Measurements from ENCODE around the gene MACROD2. TPM values are rescaled to one million over a fixed set of nuclear protein-coding genes. Genes with fewer than 3 reads are reported as not detected.

The MACROD2 gene
- total RNA-seq, 1 donor from 2014 or later, result 3.1 TPM

GRCh38 chr20:14865169-14865568, 869.9 kb downstream of the MACROD2 start:
- no peaks in the 10 kb centered on the region for H3K4me1 ChIP-seq (ENCODE audit: control insufficient read depth in 3 of 3, insufficient read depth in 3 of 3, low read length in 3 of 3)
- no peaks in the 10 kb centered on the region for H3K36me3 ChIP-seq (ENCODE audit: control insufficient read depth in 3 of 3, insufficient read depth in 3 of 3, low read length in 3 of 3)
- no peak overlapping the region for H3K27ac ChIP-seq (ENCODE audit: low read depth, low read length)
- H3K9me3 ChIP-seq (ENCODE audit: control insufficient read depth in 3 of 3, low read length in 3 of 3), result no peaks in the 10 kb centered on the region
- H3K4me3 ChIP-seq (ENCODE audit: low read length in 3 of 3), result no peak overlapping the region
- no peaks in the 10 kb centered on the region for H3K27me3 ChIP-seq (ENCODE audit: control insufficient read depth in 3 of 3, insufficient read depth in 3 of 3, low read length in 3 of 3)
- H3K9ac ChIP-seq (ENCODE audit: low read depth in 1 of 3, low read length in 3 of 3), result no peak overlapping the region

DNA sequence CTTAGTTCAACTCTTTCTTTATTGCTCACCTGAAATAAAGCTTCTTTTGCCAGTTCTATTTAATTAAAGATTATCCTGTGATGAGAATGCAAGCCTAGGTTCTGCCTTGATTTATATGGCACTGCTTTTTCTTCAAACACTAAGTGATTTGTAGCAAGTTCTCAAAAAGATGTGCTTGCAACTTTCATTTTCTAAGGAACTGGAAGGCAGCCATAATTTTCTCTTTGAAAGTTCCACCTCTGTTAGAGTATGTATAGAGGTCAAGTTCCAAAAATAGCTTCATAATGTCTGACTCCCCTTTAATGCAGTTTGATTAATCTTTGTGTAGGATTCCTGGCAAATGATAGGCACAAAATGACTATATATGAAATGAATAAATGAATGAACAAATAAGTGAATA, 870.4 kb downstream of the MACROD2 start:
- Histone ChIP-seq H3K4me3 (ENCODE audit: low read length in 3 of 3) (no peak overlapping the region), H3K36me3 (ENCODE audit: control insufficient read depth in 3 of 3, insufficient read depth in 3 of 3, low read length in 3 of 3) (no peaks in the 10 kb centered on the region), H3K27ac (ENCODE audit: low read depth, low read length) (no peak overlapping the region), H3K4me1 (ENCODE audit: control insufficient read depth in 3 of 3, insufficient read depth in 3 of 3, low read length in 3 of 3) (no peaks in the 10 kb centered on the region), H3K9ac (ENCODE audit: low read depth in 1 of 3, low read length in 3 of 3) (no peak overlapping the region), H3K27me3 (ENCODE audit: control insufficient read depth in 3 of 3, insufficient read depth in 3 of 3, low read length in 3 of 3) (no peaks in the 10 kb centered on the region), H3K9me3 (ENCODE audit: control insufficient read depth in 3 of 3, low read length in 3 of 3) (no peaks in the 10 kb centered on the region)

- Histone ChIP-seq H3K4me3 (ENCODE audit: low read length in 3 of 3) (no peak overlapping the region), H3K9ac (ENCODE audit: low read depth in 1 of 3, low read length in 3 of 3) (no peak overlapping the region), H3K27me3 (ENCODE audit: control insufficient read depth in 3 of 3, insufficient read depth in 3 of 3, low read length in 3 of 3) (no peaks in the 10 kb centered on the region), H3K9me3 (ENCODE audit: control insufficient read depth in 3 of 3, low read length in 3 of 3) (no peaks in the 10 kb centered on the region), H3K27ac (ENCODE audit: low read depth, low read length) (no peak overlapping the region), H3K4me1 (ENCODE audit: control insufficient read depth in 3 of 3, insufficient read depth in 3 of 3, low read length in 3 of 3) (no peaks in the 10 kb centered on the region), H3K36me3 (ENCODE audit: control insufficient read depth in 3 of 3, insufficient read depth in 3 of 3, low read length in 3 of 3) (no peaks in the 10 kb centered on the region)
Measured at GRCh38 chr20:14866841-14867514, 871.7 kb downstream of the MACROD2 start.

GRCh38 chr20:14877301-14878028, 882.1 kb downstream of the MACROD2 start:
- no peak overlapping the region for H3K27ac ChIP-seq (ENCODE audit: low read depth, low read length)
- H3K4me1 ChIP-seq (ENCODE audit: control insufficient read depth in 3 of 3, insufficient read depth in 3 of 3, low read length in 3 of 3), result no peaks in the 10 kb centered on the region
- H3K36me3 ChIP-seq (ENCODE audit: control insufficient read depth in 3 of 3, insufficient read depth in 3 of 3, low read length in 3 of 3), result no peaks in the 10 kb centered on the region
- H3K4me3 ChIP-seq (ENCODE audit: low read length in 3 of 3), result no peak overlapping the region
- H3K9me3 ChIP-seq (ENCODE audit: control insufficient read depth in 3 of 3, low read length in 3 of 3), result peaks cover 0 to 1% (median 0%) of the 10 kb centered on the region in 3 donors
- no peak overlapping the region for H3K9ac ChIP-seq (ENCODE audit: low read depth in 1 of 3, low read length in 3 of 3)
- H3K27me3 ChIP-seq (ENCODE audit: control insufficient read depth in 3 of 3, insufficient read depth in 3 of 3, low read length in 3 of 3), result no peaks in the 10 kb centered on the region

DNA sequence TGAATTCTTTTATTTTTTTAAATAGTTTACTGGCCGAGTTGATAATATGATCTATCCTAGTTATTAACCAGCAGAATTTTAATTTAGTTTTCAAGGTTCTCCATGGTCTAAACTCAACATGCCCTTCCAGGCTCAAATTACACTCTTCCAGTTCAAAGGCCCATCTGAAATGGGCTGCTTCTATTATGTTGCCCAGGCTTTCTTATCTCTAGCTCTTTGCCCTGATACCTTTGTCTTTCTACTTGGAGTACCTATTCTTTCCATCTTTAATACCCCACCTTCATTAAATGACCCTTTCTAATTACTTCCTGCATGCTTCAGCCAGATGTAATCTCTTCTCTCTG, 883.3 kb downstream of the MACROD2 start:
- no peaks in the 10 kb centered on the region for H3K36me3 ChIP-seq (ENCODE audit: control insufficient read depth in 3 of 3, insufficient read depth in 3 of 3, low read length in 3 of 3)

DNA sequence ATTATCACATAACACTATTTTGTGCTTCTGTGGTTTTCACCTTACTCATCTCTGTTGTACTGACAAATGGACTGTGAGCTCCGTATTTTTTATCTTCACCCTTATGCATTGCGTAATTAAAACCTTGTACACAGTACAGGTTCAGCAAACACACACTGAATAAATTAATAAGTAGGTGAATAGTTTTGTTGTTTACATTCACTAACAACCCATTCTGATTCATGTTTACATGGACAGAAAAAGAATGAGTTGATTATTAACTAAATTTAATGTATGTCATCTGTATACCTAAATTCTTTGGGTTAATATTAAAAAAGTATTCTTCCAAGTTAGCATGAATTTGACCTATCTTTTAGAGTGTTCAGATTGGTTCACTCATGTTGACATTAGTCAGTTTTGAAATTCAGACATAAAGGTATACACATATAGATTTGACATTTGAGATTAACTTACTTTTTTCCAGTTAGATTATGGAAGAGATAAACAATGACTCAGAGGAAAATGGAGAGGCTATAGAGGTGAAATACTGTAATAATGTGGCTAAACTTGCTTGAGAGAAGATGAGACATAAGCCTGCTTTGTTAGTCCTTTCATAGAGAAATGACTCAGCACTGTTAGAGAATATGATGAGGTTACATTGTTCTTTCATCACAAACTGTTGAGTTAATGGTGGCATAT, 883.8 kb downstream of the MACROD2 start:
- H3K4me3 ChIP-seq (ENCODE audit: low read length in 3 of 3), result no peak overlapping the region
- H3K27me3 ChIP-seq (ENCODE audit: control insufficient read depth in 3 of 3, insufficient read depth in 3 of 3, low read length in 3 of 3), result no peaks in the 10 kb centered on the region
- H3K9me3 ChIP-seq (ENCODE audit: control insufficient read depth in 3 of 3, low read length in 3 of 3), result peaks cover 0 to 1% (median 0%) of the 10 kb centered on the region in 3 donors
- no peak overlapping the region for H3K27ac ChIP-seq (ENCODE audit: low read depth, low read length)
- H3K36me3 ChIP-seq (ENCODE audit: control insufficient read depth in 3 of 3, insufficient read depth in 3 of 3, low read length in 3 of 3), result no peaks in the 10 kb centered on the region
- no peaks in the 10 kb centered on the region for H3K4me1 ChIP-seq (ENCODE audit: control insufficient read depth in 3 of 3, insufficient read depth in 3 of 3, low read length in 3 of 3)
- H3K9ac ChIP-seq (ENCODE audit: low read depth in 1 of 3, low read length in 3 of 3), result no peak overlapping the region

More for the DNA sequence above, 883.3 kb downstream of the MACROD2 start:
- Histone ChIP-seq H3K4me3 (ENCODE audit: low read length in 3 of 3) (no peak overlapping the region), H3K9ac (ENCODE audit: low read depth in 1 of 3, low read length in 3 of 3) (no peak overlapping the region), H3K27ac (ENCODE audit: low read depth, low read length) (no peak overlapping the region), H3K4me1 (ENCODE audit: control insufficient read depth in 3 of 3, insufficient read depth in 3 of 3, low read length in 3 of 3) (no peaks in the 10 kb centered on the region), H3K27me3 (ENCODE audit: control insufficient read depth in 3 of 3, insufficient read depth in 3 of 3, low read length in 3 of 3) (no peaks in the 10 kb centered on the region), H3K9me3 (ENCODE audit: control insufficient read depth in 3 of 3, low read length in 3 of 3) (peaks cover 0 to 1% (median 0%) of the 10 kb centered on the region in 3 donors)

DNA sequence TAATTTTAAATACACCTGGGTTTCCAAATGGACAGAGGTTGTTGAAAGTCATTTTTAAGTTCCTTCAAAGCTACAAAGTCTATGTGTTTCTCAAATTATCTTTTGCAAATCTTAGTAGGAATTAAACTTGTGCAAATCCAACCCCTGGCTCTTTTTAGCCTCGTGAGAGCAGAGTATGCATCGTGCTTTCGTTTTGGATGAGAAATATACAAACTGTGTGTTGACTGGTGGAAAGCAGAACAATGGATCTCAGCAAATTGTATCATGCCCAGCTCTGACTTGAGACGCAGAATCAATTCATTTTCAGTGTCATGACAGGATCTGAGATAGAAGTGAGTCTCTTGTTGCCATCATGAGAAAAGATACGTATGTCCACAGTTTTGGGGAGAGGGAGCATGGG, 884.5 kb downstream of the MACROD2 start:
- Histone ChIP-seq H3K4me3 (ENCODE audit: low read length in 3 of 3) (no peak overlapping the region), H3K27ac (ENCODE audit: low read depth, low read length) (no peak overlapping the region), H3K27me3 (ENCODE audit: control insufficient read depth in 3 of 3, insufficient read depth in 3 of 3, low read length in 3 of 3) (no peaks in the 10 kb centered on the region), H3K4me1 (ENCODE audit: control insufficient read depth in 3 of 3, insufficient read depth in 3 of 3, low read length in 3 of 3) (no peaks in the 10 kb centered on the region), H3K9me3 (ENCODE audit: control insufficient read depth in 3 of 3, low read length in 3 of 3) (peaks cover 0 to 1% (median 0%) of the 10 kb centered on the region in 3 donors), H3K9ac (ENCODE audit: low read depth in 1 of 3, low read length in 3 of 3) (no peak overlapping the region), H3K36me3 (ENCODE audit: control insufficient read depth in 3 of 3, insufficient read depth in 3 of 3, low read length in 3 of 3) (no peaks in the 10 kb centered on the region)

DNA sequence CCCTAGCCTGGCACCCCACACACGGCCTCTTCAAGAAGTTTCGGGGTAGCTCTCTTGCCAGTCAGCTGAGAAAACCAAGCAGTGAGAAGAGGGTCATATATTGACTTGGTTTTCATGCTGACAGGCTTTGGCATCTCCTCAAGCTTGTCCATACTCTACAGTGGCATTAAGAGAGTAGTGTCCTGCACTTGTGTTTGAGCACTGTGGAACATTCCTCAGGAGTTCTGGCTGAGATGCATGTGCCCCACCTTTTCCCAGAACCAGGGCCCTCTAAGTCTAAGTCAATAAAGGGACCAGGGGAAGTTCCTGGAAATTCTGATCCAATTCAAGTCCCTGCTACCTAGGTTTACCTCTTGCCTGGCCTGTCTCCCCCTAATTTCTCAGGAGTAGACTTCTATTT, 886.2 kb downstream of the MACROD2 start:
- Histone ChIP-seq H3K27me3 (ENCODE audit: control insufficient read depth in 3 of 3, insufficient read depth in 3 of 3, low read length in 3 of 3) (no peaks in the 10 kb centered on the region), H3K4me3 (ENCODE audit: low read length in 3 of 3) (no peak overlapping the region), H3K9me3 (ENCODE audit: control insufficient read depth in 3 of 3, low read length in 3 of 3) (peaks cover 0 to 1% (median 0%) of the 10 kb centered on the region in 3 donors), H3K9ac (ENCODE audit: low read depth in 1 of 3, low read length in 3 of 3) (no peak overlapping the region), H3K4me1 (ENCODE audit: control insufficient read depth in 3 of 3, insufficient read depth in 3 of 3, low read length in 3 of 3) (no peaks in the 10 kb centered on the region), H3K27ac (ENCODE audit: low read depth, low read length) (no peak overlapping the region), H3K36me3 (ENCODE audit: control insufficient read depth in 3 of 3, insufficient read depth in 3 of 3, low read length in 3 of 3) (no peaks in the 10 kb centered on the region)

- no peaks in the 10 kb centered on the region for H3K4me1 ChIP-seq (ENCODE audit: control insufficient read depth in 3 of 3, insufficient read depth in 3 of 3, low read length in 3 of 3)
- H3K4me3 ChIP-seq (ENCODE audit: low read length in 3 of 3), result no peak overlapping the region
- no peak overlapping the region for H3K9ac ChIP-seq (ENCODE audit: low read depth in 1 of 3, low read length in 3 of 3)
- H3K27me3 ChIP-seq (ENCODE audit: control insufficient read depth in 3 of 3, insufficient read depth in 3 of 3, low read length in 3 of 3), result no peaks in the 10 kb centered on the region
- no peak overlapping the region for H3K27ac ChIP-seq (ENCODE audit: low read depth, low read length)
- H3K9me3 ChIP-seq (ENCODE audit: control insufficient read depth in 3 of 3, low read length in 3 of 3), result peaks cover 0 to 1% (median 0%) of the 10 kb centered on the region in 3 donors
- H3K36me3 ChIP-seq (ENCODE audit: control insufficient read depth in 3 of 3, insufficient read depth in 3 of 3, low read length in 3 of 3), result no peaks in the 10 kb centered on the region
Measured at GRCh38 chr20:14882157-14882556, 886.8 kb downstream of the MACROD2 start.

GRCh38 chr20:14882846-14883245, 887.5 kb downstream of the MACROD2 start:
- Histone ChIP-seq H3K27me3 (ENCODE audit: control insufficient read depth in 3 of 3, insufficient read depth in 3 of 3, low read length in 3 of 3) (no peaks in the 10 kb centered on the region), H3K4me1 (ENCODE audit: control insufficient read depth in 3 of 3, insufficient read depth in 3 of 3, low read length in 3 of 3) (no peaks in the 10 kb centered on the region), H3K9me3 (ENCODE audit: control insufficient read depth in 3 of 3, low read length in 3 of 3) (peaks cover 0 to 1% (median 0%) of the 10 kb centered on the region in 3 donors), H3K9ac (ENCODE audit: low read depth in 1 of 3, low read length in 3 of 3) (no peak overlapping the region), H3K27ac (ENCODE audit: low read depth, low read length) (no peak overlapping the region), H3K4me3 (ENCODE audit: low read length in 3 of 3) (no peak overlapping the region), H3K36me3 (ENCODE audit: control insufficient read depth in 3 of 3, insufficient read depth in 3 of 3, low read length in 3 of 3) (no peaks in the 10 kb centered on the region)

Data from skeletal muscle tissue (tissue), 4 donors.